Stomach (tissue), 9 donors: Measurements from ENCODE around the gene WFS1. TPM values are rescaled to one million over a fixed set of nuclear protein-coding genes. Genes with fewer than 3 reads are reported as not detected.

Experiments used
- DNase-seq, 2 donors: peaks; one replicate each; pipeline versions ENCODE4 v3.0.0 to v3.0.0-alpha.2; 2013 to 2019
- H3K27ac ChIP-seq, 5 donors: fragments of 200-600 bp in 4 of 5; sonication (generic) in 4 of 5; one replicate each; pipeline ENCODE4 v1.5.1; 2013 to 2019; ENCODE audit warnings: mild to moderate bottlenecking in 1 of 5, moderate library complexity in 1 of 5
- H3K27me3 ChIP-seq, 3 donors: fragments of 200-600 bp; sonication (generic); one replicate each; pipeline ENCODE4 v1.5.1; 2017 to 2019; ENCODE audit warnings: mixed run types in 1 of 3
- H3K36me3 ChIP-seq, 4 donors: fragments of 200-600 bp; sonication (generic); 1 replicate in 3 of 4; 2 replicates in 1 of 4; pipeline ENCODE4 v1.5.1; 2016 to 2019
- H3K4me1 ChIP-seq, 4 donors: fragments of 200-600 bp; sonication (generic); one replicate each; pipeline ENCODE4 v1.5.1; 2016 to 2019
- H3K4me3 ChIP-seq, 4 donors: fragments of 200-600 bp; sonication (generic) in 3 of 4; one replicate each; pipeline ENCODE4 v1.5.1; 2016 to 2019; ENCODE audit warnings: mild to moderate bottlenecking in 1 of 4
- H3K9me3 ChIP-seq, 4 donors: fragments of 200-600 bp; sonication (generic); one replicate each; pipeline ENCODE4 v1.5.1; 2016 to 2019
- CTCF ChIP-seq, 7 experiments: fragments of 450-650 bp in 4 of 7; fragments of 200-600 bp in 3 of 7; sonication (generic) in 3 of 7; IDR thresholded peaks; one replicate each; pipeline ENCODE4 v1.5.1; 2016 to 2019; ENCODE audit warnings: antibody characterized with exemption in 7 of 7, control low read depth in 2 of 7, mild to moderate bottlenecking in 1 of 7
- EP300 ChIP-seq: sonication (generic); formaldehyde crosslinking; IDR thresholded peaks from one replicate; pipeline ENCODE4 v1.6.1; 2017; ENCODE audit warnings: antibody characterized with exemption
- POLR2A ChIP-seq, 4 donors: fragments of 450-650 bp; IDR thresholded peaks; one replicate each; pipeline ENCODE4 v1.6.1; 2016; ENCODE audit warnings: antibody characterized with exemption in 4 of 4, control low read depth in 2 of 4, mild to moderate bottlenecking in 1 of 4, moderate library complexity in 1 of 4
- POLR2AphosphoS5 ChIP-seq, 3 donors: sonication (generic); formaldehyde crosslinking; IDR thresholded peaks; one replicate each; pipeline ENCODE4 v1.6.1; 2016; ENCODE audit warnings: antibody characterized with exemption in 3 of 3
- whole genome bisulfite sequencing, 5 donors: extraction: QIAGEN DNeasy Blood & Tissue Kit in 3 of 5; methylation state at CpG; one replicate each; pipeline versions ENCODE4 v1.1.5 to v1.1.7; 2013 to 2018; 5-methylcytosine and 5-hydroxymethylcytosine counted together
- intact Hi-C: fragments of 100-400 bp; cut with DNase I; formaldehyde crosslinking; loops from one replicate; pipeline ENCODE4 v1.15.1; 2023; ENCODE audit warnings: low total_unique reads
- polyA plus RNA-seq, 3 donors: library from polyadenylated mRNA; stranded (reverse); fragments of 200-250 nt; gene quantifications; one replicate each; pipeline ENCODE4 v1.2.3, GENCODE V29; 2013
- total RNA-seq, 5 donors: library from RNA; depleted of rRNA; stranded (reverse); fragments of >200 nt; gene quantifications; one replicate each; pipeline versions ENCODE4 v1.1.0 to v1.2.3, GENCODE V29; 2014 to 2016
- donor health status: healthy with polysubstance abuse.
- donor health status: Bipolar disorder and iron deficiency.
- donor health status: healthy.

WFS1 gene
- total and polyA plus RNA-seq, 8 donors: 4.1 to 60.7 (median 15.1) TPM

GRCh38 chr4:6334203-6334887 is 64.7 kb downstream of the WFS1 start:
- intact Hi-C loops: loop anchor here (10.0 kb wide), 1 partner anchor 210 kb away; no protein-coding TSS in a partner anchor
- Histone ChIP-seq H3K36me3 (no peaks in the 10 kb centered on the region), H3K4me1 (peaks cover 4 to 14% (median 5%) of the 10 kb centered on the region in 4 donors), H3K9me3 (peaks cover 0 to 3% (median 0%) of the 10 kb centered on the region in 4 donors), H3K27me3 (peaks cover 0 to 60% (median 7%) of the 10 kb centered on the region in 3 donors), H3K27ac (no peak overlapping the region), H3K4me3 (no peak overlapping the region)
- 47 to 75% (median 52%) methylated on average over 3 to 5 of the region's 5 CpGs for WGBS, 5 donors
- no peak for DNase-seq
- no peak for TF ChIP-seq POLR2AphosphoS5 (IDR thresholded peaks at IDR 0.05)
- TF ChIP-seq EP300: no peak
- no peak for TF ChIP-seq POLR2A (IDR thresholded peaks at IDR 0.05)
- no peak for TF ChIP-seq CTCF (IDR thresholded peaks at IDR 0.05)

- no peak overlapping the region for H3K27ac ChIP-seq
- DNase-seq: no peak
- H3K27me3 ChIP-seq: peaks cover 0 to 66% (median 7%) of the 10 kb centered on the region in 3 donors
- H3K4me3 ChIP-seq: no peak overlapping the region
- TF ChIP-seq POLR2A (IDR thresholded peaks at IDR 0.05) (no peak), POLR2AphosphoS5 (IDR thresholded peaks at IDR 0.05) (no peak), CTCF (IDR thresholded peaks at IDR 0.05) (no peak), EP300 (no peak)
- peaks cover 0 to 3% (median 0%) of the 10 kb centered on the region in 4 donors for H3K9me3 ChIP-seq
- WGBS, 5 donors: 67 to 85% (median 77%) methylated on average over 12 of the region's 12 CpGs
- H3K36me3 ChIP-seq: no peaks in the 10 kb centered on the region
- peaks cover 4 to 14% (median 5%) of the 10 kb centered on the region in 4 donors for H3K4me1 ChIP-seq
- intact Hi-C loops: loop anchor here (10.0 kb wide), 1 partner anchor 210 kb away; no protein-coding TSS in a partner anchor
These were observed 65.5 kb downstream of the WFS1 start for GRCh38 chr4:6335040-6335590.

- no peak overlapping the region for H3K4me3 ChIP-seq
- no peaks in the 10 kb centered on the region for H3K36me3 ChIP-seq
- TF ChIP-seq EP300: no peak
- TF ChIP-seq POLR2A (IDR thresholded peaks at IDR 0.05): no peak
- no peak for TF ChIP-seq POLR2AphosphoS5 (IDR thresholded peaks at IDR 0.05)
- no peak for TF ChIP-seq CTCF (IDR thresholded peaks at IDR 0.05)
- H3K27ac ChIP-seq: no peak overlapping the region
- peaks cover 0 to 73% (median 7%) of the 10 kb centered on the region in 3 donors for H3K27me3 ChIP-seq
- peaks cover 4 to 14% (median 5%) of the 10 kb centered on the region in 4 donors for H3K4me1 ChIP-seq
- intact Hi-C loops: loop anchor here (10.0 kb wide), 1 partner anchor 209 kb away; no protein-coding TSS in a partner anchor
- 83 to 88% (median 87%) methylated on average over 12 to 13 of the region's 13 CpGs for WGBS, 5 donors
- peaks cover 0 to 3% (median 0%) of the 10 kb centered on the region in 4 donors for H3K9me3 ChIP-seq
- no peak for DNase-seq
These were observed 66.5 kb downstream of the WFS1 start for GRCh38 chr4:6336166-6336565.

- peaks cover 0 to 64% (median 7%) of the 10 kb centered on the region in 3 donors for H3K27me3 ChIP-seq
- intact Hi-C loops: loop anchor here (10.0 kb wide), 1 partner anchor 207 kb away; no protein-coding TSS in a partner anchor
- DNase-seq: peak; percentile 38 to 75
- no peak overlapping the region for H3K4me3 ChIP-seq
- 8 to 25% (median 14%) methylated on average over 18 to 19 of the region's 19 CpGs for WGBS, 5 donors
- peaks cover 0 to 3% (median 0%) of the 10 kb centered on the region in 4 donors for H3K9me3 ChIP-seq
- peaks cover 4 to 14% (median 5%) of the 10 kb centered on the region in 4 donors for H3K4me1 ChIP-seq
- H3K36me3 ChIP-seq: no peaks in the 10 kb centered on the region
- H3K27ac ChIP-seq: peak overlapping the region in 1 of 5 donors; percentile 39
- peak in 1 of 3 donors; percentile 31 for TF ChIP-seq POLR2AphosphoS5 (IDR thresholded peaks at IDR 0.05)
- no peak for TF ChIP-seq POLR2A (IDR thresholded peaks at IDR 0.05)
These were observed 67.8 kb downstream of the WFS1 start for GRCh38 chr4:6337331-6337935.
